ENCODE results near the gene PET100.

PET100 gene

DNA sequence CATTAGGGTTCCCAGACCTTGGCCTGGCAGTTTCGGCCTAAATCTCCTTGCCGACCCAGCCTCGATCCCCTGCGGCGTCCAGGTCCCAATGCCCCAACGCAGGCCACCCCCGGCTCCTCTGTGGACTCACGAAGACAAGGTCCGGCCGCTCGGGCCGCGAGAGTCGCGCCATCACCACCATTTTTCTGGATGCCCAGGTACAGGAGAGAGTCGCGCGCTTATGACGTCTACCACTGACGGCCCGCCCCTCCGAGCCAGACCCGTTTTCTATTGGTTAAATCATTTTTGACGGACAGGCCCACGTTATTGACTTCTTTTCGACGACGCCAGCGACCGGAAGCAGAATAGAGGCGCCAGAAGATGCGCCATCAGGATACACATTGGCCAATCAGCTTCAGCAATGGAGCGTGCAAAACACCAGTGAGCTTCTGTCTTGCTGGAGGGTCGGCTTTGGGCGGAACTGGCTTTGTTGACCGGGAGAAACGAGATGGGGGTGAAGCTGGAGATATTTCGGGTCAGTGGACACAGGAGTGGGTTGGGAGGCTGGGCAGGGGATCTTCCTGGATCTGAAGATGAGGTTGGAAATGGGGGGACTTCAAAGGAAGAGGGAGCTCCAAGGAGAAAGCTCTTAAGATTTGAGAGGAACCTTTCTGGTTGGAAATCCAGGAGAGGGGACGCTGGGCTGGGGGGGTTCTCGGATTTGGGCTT is at the start of gene PET100, which contains the start of gene XAB2:
Gene PET100 (plus strand): TSS at position 447 of the 708 bp plus-strand sequence. CDS start 41 bp downstream, at position 488.
Gene XAB2 (minus strand): TSS at position 199 of the 708 bp plus-strand sequence. CDS start 18 bp downstream, at position 181.
- peak; percentile 99 for DNase-seq (ENCODE audit: low spot score)
- TF ChIP-seq, protein P1, sequence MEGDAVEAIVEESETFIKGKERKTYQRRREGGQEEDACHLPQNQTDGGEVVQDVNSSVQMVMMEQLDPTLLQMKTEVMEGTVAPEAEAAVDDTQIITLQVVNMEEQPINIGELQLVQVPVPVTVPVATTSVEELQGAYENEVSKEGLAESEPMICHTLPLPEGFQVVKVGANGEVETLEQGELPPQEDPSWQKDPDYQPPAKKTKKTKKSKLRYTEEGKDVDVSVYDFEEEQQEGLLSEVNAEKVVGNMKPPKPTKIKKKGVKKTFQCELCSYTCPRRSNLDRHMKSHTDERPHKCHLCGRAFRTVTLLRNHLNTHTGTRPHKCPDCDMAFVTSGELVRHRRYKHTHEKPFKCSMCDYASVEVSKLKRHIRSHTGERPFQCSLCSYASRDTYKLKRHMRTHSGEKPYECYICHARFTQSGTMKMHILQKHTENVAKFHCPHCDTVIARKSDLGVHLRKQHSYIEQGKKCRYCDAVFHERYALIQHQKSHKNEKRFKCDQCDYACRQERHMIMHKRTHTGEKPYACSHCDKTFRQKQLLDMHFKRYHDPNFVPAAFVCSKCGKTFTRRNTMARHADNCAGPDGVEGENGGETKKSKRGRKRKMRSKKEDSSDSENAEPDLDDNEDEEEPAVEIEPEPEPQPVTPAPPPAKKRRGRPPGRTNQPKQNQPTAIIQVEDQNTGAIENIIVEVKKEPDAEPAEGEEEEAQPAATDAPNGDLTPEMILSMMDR (IDR thresholded peaks at IDR 0.05; ENCODE audit: extremely low read depth, missing control alignments) = no peak

GRCh38 chr19:7582446-7582845 is 47.1 kb upstream of the PET100 start:
- TF ChIP-seq, protein P1 (IDR thresholded peaks at IDR 0.05; ENCODE audit: extremely low read depth, missing control alignments) = no peak
- DNase-seq (ENCODE audit: low spot score) = no peak

GRCh38 chr19:7589822-7590221 is 39.8 kb upstream of the PET100 start:
- DNase-seq (ENCODE audit: low spot score) = no peak
- TF ChIP-seq, protein P1 (IDR thresholded peaks at IDR 0.05; ENCODE audit: extremely low read depth, missing control alignments) = no peak

DNA sequence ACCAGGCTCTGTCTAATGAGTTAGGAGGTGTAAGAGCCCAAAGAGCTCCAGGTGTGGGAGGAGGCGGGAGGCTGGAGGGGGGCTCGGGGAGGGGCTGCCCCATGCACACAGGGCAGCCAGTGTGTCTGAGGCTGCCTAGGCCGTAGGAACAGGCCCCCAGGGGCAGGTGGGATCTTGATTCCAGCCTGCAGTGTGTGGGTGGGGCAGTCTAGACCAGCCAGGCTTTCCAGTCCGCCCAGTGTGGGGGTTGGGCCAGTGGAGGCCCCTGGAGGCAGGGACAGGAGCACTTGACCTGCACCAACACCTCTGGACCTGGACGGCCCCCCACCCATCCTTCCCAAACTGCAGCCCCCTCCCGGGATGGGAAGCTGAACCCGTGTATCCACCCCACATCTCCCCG is 39.3 kb upstream of the PET100 start:
- no peak for DNase-seq (ENCODE audit: low spot score)
- TF ChIP-seq, protein P1 (IDR thresholded peaks at IDR 0.05; ENCODE audit: extremely low read depth, missing control alignments) = no peak

DNA sequence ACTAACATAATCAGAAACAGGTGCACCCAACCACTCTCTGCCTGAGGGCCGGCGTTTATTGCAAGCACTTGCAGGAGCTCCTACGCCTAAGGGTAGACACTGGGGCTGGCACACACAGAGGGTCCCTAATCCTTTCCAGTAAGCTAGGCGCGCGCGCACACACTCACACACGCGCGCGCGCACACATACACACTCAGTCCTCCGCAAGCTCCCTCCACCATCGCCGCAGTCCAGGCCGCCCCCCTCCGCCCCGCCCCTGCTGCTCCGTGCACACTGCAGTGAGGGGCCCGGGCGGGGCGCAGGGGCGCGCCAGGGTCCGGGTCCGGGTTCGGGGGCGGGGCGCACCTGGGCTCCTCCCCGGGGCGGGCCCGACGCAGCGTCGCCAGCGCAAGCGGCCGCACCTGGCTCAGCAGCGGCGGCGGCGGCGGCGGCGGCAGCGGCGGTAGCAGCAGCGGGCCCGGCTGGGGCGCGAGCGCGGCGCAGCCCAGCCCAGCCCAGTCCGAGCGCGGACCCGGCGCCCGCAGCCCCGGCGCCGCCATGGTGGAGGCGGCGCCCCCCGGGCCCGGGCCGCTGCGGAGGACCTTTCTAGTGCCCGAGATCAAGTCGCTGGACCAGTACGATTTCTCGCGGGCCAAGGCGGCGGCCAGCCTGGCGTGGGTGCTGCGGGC is 34.0 kb upstream of the PET100 start, which contains the start of gene CAMSAP3:
Gene CAMSAP3 (plus strand): TSS at position 398 of the 668 bp plus-strand sequence. CDS start 140 bp downstream, at position 538.
- TF ChIP-seq, protein P1 (IDR thresholded peaks at IDR 0.05; ENCODE audit: extremely low read depth, missing control alignments) = no peak
- peak; percentile 90 for DNase-seq (ENCODE audit: low spot score)

- DNase-seq (ENCODE audit: low spot score) = peak; percentile 68
- TF ChIP-seq, protein P1 (IDR thresholded peaks at IDR 0.05; ENCODE audit: extremely low read depth, missing control alignments) = no peak
Measured at GRCh38 chr19:7596211-7596937, 33.2 kb upstream of the PET100 start.

Data from GM20000 (cell line).